HG03060 (cell line): Measurements from ENCODE around the gene INPP4B.

Experiments
- ATAC-seq: cut with Tn5 transposase; IDR thresholded peaks from one replicate; pipeline ENCODE4 v1.9.1; 2021; ENCODE audit warnings: low read depth, moderate number of reproducible peaks; ENCODE audit not compliant: unreplicated experiment

The INPP4B gene

DNA sequence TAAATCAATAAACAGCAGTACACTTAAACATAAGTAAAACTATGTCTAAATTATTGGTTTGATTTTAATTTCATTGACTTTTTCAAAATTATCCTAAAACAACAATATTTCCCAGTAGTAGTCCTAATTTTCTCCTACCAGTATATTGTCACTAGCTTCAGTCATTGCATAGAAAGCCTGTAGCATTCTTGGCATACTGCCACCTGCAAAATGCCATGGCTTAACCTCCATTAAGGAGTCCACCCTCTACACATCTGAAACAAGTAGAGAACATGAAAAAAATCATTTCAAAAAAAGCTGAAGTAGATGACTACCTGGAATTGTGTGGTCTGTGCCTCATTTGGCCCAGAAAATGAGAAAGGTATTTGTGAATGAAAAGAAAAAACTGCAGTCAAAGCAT lies 348.5 kb downstream of the INPP4B start:
- ATAC-seq = no peak

DNA sequence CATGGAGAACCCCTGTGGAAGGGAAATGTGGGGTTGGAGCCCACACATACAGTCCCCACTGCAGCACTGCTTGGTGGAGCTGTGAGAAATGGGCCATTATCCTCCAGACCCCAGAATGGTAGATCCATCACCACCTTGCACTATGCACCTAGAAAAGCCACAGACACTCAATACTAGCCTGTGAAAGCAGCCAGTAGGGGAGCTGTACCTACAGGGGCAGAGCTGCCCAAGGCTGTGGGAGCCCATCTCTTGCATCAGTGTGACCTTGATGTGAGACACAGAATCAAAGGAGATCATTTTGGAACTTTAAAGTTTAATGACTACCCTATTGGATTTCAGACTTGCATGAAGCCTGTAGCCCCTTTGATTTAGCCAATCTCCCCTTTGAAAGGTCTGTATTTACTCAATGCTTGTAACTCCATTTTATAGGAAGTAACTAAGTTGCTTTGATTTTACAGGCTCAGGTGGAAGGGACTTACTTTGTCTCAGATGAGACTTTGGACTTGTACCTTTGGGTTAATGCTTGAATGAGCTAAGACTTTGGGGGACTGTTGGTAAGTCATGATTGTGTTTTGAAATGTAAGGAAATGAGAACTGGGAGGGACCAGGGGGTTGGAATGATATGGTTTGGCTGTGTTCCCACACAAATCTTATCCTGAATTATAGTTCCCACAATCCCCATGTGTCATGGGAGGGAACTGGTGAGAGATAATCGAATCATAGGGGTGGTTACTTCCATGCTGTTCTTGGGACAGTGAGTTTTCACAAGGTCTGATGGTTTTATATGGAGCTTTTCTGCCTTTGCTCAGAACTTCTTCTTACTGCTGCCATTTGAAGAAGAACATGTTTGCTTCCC lies 352.6 kb downstream of the INPP4B start:
- ATAC-seq = no peak

- ATAC-seq = no peak
Measured at GRCh38 chr4:142485452-142485851, 360.6 kb downstream of the INPP4B start.

DNA sequence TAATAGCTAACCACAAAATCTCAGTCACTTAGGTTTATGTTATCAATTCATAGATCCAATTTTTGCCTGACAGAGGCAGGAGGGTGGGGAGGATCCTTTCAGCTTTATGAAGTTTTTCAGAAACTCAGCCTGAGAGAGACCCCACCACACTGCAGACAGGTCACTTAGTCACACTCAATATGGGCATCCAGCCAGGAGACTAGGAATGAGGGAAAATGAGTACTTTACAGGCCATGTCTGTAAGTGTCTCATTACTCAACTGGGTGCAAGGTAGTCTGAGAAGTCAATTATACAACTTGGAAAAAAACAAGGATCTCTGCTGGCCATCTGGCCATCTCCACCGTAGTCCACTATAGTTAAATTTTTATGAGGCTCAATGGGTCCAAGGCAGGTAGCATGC lies 365.9 kb downstream of the INPP4B start:
- ATAC-seq = no peak

GRCh38 chr4:142475663-142476062 lies 370.4 kb downstream of the INPP4B start:
- ATAC-seq = no peak

GRCh38 chr4:142474398-142475087 lies 371.6 kb downstream of the INPP4B start:
- ATAC-seq = no peak

DNA sequence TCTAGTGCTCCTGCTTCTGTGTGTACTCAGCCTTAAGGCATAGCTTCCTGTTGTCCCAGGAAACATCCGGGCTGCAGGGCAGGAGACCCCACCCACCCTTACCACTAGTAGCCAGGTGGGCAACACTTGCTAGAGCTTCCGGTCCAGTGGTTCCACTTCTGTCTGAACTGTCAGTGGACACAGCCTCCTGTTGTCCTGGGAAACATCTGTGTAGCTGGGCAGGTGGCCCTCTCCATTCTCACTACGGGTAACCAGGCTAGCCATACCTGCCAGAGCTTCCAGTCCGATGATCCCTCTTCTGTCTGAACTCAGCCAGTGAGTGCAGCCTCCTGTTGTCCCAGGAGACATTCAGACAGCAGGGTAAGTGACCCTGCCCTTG lies 372.2 kb downstream of the INPP4B start:
- no peak for ATAC-seq

- ATAC-seq = no peak
Measured at GRCh38 chr4:142473218-142473959, 372.7 kb downstream of the INPP4B start.

GRCh38 chr4:142467088-142467487 lies 379.0 kb downstream of the INPP4B start:
- no peak for ATAC-seq

GRCh38 chr4:142465526-142465925 lies 380.6 kb downstream of the INPP4B start:
- ATAC-seq = no peak

DNA sequence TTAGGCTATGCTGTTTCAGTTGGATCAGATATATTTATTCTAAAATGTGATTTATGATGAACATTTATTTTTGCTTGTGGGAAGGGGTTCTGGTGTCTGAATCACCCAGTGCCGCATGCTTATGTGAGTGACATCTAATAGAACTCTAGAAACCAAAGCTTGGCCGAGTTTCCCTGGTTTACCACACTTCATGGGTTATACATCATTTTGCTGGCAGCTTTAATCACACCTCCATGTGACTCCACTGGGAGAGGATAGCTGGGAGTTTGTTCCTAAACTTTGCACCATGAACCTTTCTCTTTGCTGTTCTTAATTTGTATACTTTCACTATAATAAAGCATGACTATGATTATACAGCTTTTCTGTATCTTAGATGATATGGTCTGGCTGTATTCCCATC lies 382.9 kb downstream of the INPP4B start:
- no peak for ATAC-seq

- ATAC-seq = no peak
Measured at GRCh38 chr4:142452161-142452855, 393.8 kb downstream of the INPP4B start.

GRCh38 chr4:142449771-142450373 lies 396.2 kb downstream of the INPP4B start:
- ATAC-seq = no peak

GRCh38 chr4:142447009-142447408 lies 399.1 kb downstream of the INPP4B start:
- ATAC-seq = no peak

GRCh38 chr4:142443469-142443868 lies 402.6 kb downstream of the INPP4B start:
- ATAC-seq = no peak

GRCh38 chr4:142440093-142440492 lies 406.0 kb downstream of the INPP4B start:
- ATAC-seq = no peak

DNA sequence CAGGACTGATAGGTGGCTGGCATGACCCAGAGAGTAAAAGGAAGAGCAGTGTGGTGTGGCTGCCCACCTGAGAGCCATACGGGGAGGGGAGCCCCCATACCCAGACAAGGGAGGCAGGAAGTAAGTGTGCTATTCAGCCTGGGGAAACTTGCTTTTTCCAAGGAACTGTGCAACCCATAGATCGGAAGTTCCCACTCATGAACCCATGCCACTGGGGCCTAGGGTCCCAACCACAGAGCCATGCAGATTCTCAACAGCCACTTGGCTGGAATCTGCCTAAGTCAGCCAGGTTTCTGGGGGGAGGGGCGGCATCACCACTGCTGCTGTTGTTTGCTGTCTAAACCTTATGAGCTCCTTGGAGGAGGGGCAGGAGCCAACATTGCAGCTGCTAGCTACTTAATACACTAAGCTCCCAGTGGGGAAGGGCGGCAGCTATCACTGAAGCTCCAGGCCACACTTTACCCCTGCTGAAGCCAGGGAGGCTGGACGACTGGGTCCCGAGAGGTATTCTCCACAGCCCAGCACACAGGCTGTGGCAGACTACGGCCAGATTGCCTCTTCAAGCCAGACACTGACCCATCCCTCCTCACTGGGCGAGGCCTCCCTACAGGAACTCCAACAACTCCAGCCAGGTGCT lies 410.4 kb downstream of the INPP4B start:
- no peak for ATAC-seq

DNA sequence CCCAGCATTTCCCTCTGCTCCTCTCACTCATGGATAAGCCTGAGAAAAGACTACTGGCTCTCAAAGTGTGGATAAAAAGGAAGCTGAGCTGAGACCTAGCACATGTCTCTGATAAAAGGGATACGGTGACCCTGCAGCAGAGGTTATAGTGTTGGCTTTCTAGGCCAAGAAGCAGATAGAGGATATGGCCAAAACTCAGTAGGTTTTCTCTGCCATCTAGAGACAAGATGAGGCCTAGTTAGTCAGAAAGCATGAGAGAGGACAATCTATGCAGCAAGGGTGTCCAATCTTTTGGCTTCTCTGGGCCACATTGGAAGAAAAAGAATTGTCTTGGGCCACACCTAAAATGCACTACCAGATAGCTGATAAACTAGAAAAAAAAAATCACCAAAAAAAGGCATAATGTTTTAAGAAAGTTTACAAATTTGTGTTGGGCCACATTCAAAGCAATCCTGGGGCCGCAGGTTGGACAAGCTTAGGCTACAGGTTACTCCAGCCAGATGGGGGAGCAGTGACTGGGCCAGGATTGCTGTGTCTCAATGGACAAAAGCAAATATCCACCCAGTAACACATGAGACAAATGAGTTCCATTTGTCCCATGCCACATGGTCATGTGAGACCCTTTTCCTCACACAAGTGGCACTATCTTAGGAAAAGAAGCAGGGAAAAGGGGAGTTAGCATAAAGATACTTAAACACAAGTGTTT lies 411.4 kb downstream of the INPP4B start:
- no peak for ATAC-seq

DNA sequence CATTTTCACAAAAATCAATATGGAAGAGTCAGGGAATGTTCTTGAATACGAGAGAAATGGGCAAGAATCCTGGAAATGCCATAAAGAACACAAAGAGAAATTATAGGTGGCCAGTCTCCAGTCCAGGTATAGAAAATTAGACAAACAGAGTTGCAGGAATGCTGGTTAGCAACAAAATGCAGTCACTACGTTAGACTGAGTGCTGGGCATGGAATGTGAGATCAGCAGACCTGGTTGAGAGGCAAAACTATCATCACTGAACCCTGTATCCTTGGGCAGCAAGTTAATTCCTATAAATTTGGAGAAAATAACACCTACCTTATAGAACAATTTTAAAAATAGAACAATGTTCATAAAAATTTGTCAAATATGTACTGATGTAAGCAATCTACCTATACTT lies 417.4 kb downstream of the INPP4B start:
- no peak for ATAC-seq
